Embryonic facial prominence (tissue), 1 donor: Measurements from ENCODE around the gene BCAS3.

ENCODE experiments used
- DNase-seq: peaks from one replicate; pipeline ENCODE4 v3.0.0-alpha.2; 2016; ENCODE audit errors: extremely low spot score

The BCAS3 gene

DNA sequence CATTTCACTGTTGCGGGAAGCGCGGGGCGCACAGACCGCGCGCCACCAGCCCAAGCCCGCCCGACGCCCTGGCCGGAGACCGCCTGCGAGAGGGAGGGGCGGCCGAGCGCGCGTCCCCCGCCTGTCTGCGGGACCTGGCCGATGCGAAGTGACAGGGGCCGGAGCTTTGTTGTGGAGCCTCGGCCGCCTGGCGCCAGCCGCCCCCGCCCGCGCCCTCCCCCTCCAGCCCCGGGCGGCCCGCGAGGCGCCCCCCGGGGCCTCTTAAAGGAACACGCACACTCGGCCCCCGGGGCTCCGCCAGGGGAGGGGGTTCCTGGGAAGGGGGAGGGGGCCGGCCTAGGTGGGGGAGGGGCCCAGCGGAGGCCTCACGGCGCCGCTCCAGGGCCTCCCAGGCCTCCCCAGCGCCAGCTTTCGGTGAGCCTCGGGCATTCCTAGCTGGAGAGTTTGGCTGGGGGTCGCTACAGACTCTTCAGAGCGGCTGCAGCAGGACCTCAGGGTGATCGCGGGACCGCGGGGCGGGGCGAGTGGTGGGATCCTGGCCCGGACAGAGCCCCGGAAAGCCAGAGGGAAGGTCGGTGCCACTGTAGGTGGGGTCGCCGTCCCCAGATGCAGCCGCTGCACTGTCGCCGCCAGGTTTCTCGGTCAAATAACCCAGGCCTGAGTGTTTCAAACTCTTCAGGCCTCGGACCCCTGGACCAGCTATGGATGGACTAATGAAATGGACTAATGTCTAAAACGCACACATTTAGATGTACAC, 719.6 kb downstream of the BCAS3 start:
- DNase-seq: no peak

DNA sequence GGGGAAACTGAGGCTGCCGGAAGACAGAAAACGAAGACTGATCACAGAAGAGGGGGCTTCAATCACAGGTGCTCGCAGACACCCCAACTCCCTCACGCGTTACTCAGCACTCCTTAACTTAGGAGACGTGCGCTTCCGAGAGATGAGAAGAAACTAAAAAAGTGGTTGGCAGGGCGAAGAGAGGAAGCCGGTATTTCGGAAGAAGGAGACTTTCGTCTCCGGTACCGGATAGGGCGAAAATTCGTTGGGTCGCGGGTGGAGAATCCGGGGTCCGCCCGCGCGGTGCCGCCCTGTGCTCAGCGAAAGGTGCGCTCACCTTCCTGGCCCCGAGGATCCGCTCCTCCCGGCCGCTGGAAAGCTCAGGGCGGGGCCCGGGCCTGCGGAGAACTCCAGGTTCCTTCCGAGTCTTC, 721.1 kb downstream of the BCAS3 start:
- no peak for DNase-seq

- DNase-seq: no peak
Measured at GRCh38 chr17:61399131-61400065, 721.7 kb downstream of the BCAS3 start, which contains the start of gene TBX2. Gene TBX2, plus strand, starts transcription at chr17:61399843. Its CDS starts 334 bp downstream, at chr17:61400177.

- DNase-seq: no peak
Measured at GRCh38 chr17:61400066-61400716, 722.5 kb downstream of the BCAS3 start.

- DNase-seq: no peak
Measured at GRCh38 chr17:61400717-61401388, 723.2 kb downstream of the BCAS3 start.

DNA sequence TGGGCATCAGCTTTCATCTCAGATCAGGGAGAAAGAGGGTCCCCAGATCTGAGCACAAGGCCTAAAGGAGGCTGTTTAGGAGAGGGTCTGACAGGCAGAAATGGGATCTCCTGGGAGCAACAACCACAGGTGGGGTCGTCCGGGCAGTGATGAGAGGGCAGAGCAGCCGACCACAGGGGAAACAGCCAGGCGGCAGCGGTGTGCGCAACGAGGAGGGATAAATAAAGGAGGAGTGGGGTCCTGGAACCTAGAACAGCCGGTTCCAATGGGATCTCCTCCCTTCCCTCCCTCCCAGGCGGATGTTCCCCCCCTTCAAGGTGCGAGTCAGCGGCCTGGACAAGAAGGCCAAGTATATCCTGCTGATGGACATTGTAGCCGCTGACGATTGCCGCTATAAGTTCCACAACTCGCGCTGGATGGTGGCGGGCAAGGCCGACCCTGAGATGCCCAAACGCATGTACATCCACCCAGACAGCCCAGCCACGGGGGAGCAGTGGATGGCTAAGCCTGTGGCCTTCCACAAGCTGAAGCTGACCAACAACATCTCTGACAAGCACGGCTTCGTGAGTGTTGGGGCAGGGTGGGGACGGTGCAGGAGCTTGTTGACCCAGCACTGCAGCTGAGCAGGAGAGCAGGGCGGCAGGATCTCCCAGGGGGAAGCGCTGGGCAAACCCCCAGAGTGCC, 723.9 kb downstream of the BCAS3 start:
- DNase-seq: no peak

- DNase-seq: no peak
Measured at GRCh38 chr17:61402073-61402541, 724.5 kb downstream of the BCAS3 start.

- no peak for DNase-seq
Measured at GRCh38 chr17:61402978-61403800, 725.5 kb downstream of the BCAS3 start.

- no peak for DNase-seq
Measured at GRCh38 chr17:61403801-61404662, 726.4 kb downstream of the BCAS3 start.

GRCh38 chr17:61404663-61404912, 726.9 kb downstream of the BCAS3 start:
- no peak for DNase-seq

DNA sequence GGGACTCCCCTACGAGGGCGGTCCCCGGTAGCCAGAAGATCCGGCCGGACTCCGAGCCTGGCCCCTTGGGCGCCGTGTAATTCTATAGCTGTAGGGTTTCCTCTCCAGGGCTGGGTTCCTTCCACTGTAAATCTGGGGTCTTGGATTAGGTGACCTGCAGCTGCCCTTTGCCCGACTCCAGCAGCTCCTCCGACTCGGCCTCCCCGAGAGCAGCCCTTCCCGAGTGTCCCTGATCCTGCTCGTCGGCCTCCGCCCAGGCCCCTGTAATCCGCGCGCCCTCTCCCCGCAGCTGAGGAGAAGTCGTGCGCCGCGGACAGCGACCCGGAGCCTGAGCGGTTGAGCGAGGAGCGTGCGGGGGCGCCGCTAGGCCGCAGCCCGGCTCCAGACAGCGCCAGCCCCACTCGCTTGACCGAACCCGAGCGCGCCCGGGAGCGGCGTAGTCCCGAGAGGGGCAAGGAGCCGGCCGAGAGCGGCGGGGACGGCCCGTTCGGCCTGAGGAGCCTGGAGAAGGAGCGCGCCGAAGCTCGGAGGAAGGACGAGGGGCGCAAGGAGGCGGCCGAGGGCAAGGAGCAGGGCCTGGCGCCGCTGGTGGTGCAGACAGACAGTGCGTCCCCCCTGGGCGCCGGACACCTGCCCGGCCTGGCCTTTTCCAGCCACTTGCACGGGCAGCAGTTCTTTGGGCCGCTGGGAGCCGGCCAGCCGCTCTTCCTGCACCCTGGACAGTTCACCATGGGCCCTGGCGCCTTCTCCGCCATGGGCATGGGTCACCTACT, 727.4 kb downstream of the BCAS3 start:
- no peak for DNase-seq

GRCh38 chr17:61405686-61406536, 728.3 kb downstream of the BCAS3 start:
- no peak for DNase-seq

DNA sequence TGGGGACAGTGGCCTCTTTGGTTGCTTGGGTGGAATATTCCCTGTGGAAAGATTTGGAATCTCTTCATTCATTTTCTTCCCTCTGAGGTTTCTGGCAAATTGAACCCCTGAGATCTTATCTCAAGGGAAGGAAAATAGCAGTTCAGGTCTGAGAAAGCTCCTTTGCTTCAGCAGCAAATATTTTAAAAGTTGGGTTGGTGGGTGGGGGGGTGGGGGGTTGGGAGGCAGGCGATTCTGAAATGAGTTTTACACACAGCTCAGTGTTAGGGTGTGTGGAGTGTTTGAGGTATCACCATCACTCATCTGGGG, 728.8 kb downstream of the BCAS3 start:
- DNase-seq: no peak

DNA sequence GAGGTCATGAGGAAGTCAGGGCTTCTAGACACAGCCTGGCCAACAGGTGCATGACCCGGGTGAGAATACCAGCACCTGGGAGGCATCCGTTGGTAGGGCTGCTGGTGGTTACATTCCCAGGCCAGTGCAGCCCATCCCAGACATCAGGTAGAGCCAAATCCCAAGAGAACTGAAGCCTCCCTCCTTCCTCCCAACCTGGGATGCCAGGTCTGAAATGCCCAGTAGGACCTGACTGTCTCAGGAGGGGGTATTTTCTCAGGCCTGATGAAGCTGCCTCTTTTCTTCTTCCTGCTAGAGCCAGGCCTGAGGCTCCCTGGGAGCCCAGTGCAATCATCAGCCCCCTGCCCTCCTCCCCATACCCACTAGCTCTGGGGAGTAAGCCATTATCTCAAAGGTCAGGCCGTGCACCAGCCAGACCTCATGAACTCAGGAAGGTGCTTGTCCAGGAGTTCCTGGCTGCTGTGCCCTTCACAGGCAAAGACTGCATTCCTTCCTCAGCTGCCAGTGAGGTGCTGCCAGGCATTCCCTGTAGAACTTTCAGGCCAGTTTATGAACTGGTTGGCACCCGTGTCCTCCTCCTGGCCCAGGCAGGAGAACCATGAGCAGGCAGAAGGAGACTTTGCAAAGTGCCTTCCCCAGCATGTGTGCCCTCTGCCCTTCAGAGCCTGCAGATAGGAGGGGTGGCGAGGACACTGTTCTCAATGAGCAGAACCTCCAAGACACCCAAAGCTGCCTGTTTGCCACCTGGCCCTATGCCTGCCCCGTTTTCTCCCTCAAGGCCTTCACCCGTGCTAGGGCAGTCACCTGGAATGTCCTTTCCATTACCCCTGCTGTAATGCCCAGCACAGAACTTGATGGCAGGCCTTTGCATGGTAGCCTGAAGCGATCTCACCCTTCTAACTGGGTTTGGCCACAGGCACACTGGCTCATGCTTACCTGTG, 729.6 kb downstream of the BCAS3 start:
- no peak for DNase-seq

DNA sequence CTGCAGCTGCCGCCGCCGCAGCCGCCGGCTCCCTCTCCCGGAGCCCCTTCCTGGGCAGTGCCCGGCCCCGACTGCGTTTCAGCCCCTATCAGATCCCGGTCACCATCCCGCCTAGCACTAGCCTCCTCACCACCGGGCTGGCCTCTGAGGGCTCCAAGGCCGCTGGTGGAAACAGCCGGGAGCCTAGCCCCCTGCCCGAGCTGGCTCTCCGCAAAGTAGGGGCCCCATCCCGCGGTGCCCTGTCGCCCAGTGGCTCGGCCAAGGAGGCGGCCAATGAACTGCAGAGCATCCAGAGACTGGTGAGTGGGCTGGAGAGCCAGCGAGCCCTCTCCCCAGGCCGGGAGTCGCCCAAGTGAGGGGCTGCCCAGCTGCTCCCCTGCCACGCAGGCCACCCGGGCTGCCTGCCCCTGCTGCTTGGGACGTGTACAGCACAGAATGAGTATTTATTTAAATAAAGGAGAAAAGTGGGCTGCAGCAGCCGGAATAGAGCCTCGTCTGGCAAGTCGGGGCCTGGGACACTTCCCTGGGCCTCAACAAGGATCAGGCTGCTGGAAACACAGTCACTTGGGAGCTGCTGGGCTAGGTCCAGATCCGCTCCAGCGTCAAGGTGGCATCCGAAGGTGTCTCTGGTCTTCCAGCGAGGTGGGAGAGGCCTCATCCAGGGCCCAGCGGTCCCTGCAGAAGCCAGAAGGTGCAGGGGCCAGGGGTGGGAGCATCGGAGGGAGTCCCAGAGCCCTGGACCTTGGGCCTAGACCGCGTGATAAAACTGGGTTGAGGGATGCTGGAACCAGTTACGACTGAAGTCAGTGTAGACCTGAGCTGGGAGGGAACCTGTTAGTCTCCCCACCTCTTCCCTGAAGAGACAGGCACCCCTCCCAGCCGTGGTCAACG, 730.7 kb downstream of the BCAS3 start:
- no peak for DNase-seq
